Dermis blood vessel endothelial cell (primary cell): ENCODE results near the gene AFAP1. TPM values are rescaled to one million over a fixed set of nuclear protein-coding genes. Genes with fewer than 3 reads are reported as not detected.
A peak's percentile ranks its signal among the peaks of the same experiment; 100 is the strongest.

ENCODE experiments used
- DNase-seq: peaks from one replicate; pipeline ENCODE4 v3.0.0; 2010
- total RNA-seq: library from RNA; depleted of rRNA; stranded (reverse); fragments of >200 nt; gene quantifications from 2 replicates; pipeline ENCODE4 v1.2.3, GENCODE V29; 2014

The AFAP1 gene
- total RNA-seq, 1 donor from 2014 or later, result 48.5 TPM

- peak; percentile 63 for DNase-seq
Measured at GRCh38 chr4:7967501-7968261, 28.0 kb upstream of the AFAP1 start.

DNA sequence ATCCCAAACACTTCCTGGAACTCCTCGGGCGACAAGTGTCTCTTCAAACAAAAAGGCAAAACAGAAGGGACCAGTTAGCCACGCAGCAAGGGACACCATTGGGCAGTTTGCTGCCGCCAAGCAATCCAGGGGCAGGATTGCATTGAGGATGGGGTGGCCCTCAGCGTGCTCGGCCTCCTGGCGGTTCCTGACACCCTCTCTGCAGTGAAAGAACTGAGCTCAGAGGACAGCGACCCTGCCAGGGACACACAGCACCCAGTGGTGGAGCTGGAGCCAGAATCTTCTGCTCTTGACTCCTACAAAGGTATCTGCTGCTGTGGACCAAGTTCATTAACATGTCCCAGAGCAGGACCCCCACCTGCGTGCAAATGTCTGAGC is 27.4 kb upstream of the AFAP1 start:
- DNase-seq, result no peak

- DNase-seq, result no peak
Measured at GRCh38 chr4:7966281-7967062, 26.8 kb upstream of the AFAP1 start.

DNA sequence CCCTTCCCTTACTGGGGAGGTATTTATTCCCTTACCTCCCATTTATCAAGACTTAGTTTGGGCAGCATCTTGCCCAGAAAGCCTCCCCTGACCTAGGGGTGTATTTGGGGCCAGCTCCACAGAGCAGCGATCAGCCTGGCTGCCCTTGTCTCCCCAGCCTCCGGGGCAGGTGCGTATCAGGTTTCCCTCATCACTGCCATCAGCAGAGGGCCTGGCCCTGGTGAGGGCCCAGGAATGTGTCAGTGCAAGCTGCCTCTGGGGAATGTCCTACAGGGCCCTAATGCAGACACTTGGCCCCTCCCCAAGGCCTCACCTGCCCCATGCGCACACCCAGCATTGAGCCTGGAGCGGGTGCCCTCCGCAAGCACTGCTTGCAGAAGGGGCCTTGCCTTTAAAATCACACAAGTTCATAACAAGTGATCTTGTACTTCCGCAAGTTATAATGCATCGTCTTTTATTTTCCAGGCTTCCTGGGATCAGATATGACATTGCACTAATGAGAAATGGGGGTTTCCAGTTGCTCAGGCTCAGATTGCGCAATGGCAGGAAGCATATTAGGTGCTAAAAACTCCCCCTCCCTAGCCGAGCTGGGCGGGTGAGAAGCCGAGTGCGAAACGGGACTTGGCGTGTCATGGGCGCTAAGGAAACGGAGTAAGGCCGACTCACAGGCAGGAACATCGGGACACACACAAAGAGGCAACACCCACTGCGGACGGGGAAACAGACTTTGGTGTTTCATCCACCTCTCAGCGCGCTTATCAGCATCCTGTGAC is 25.4 kb upstream of the AFAP1 start:
- peak; percentile 69 for DNase-seq

GRCh38 chr4:7964459-7964858 is 24.8 kb upstream of the AFAP1 start:
- no peak for DNase-seq

- no peak for DNase-seq
Measured at GRCh38 chr4:7963691-7964090, 24.0 kb upstream of the AFAP1 start.

DNA sequence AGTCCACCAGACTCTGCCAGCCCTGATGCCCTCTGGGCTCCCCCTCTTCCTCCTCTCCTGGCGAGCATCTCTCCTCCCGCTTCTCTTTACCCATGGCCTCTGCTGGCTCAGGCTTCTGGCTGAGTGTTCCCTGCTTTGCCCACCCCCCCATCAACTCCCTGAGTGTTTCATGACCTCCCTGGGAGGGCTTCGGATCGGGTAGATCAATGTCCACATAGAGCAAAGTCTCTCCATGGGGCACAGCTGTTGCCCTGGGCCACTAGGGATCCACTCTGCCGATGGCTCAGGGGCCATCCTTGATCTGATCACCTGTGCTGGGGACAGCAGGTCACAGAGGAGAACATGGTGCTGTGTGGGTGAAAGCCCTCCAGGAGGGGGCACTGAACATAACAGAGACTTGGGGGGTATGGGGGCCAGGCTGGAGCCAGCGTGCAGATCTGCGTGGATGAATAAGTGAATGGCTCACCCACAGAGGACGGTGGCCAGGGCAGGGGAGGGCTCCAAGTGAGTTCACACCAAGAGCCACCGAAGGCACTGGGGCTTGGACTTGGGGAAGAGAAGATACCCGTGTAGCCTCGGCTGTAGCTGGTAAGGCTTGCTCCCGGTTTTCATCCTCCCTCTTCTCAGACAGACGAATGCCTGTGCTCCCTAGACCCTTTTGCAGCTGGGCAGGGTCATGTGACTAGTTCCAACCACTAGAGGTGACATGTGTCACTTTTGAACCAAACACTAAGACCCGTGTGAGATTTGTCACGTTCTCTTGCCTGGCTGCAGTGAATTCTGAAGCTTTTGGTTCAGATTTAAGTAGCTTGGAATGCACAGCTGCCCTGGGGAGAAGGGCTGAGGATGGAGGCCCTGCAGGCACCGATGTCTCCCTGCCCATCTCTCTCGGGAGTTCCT is 23.2 kb upstream of the AFAP1 start:
- no peak for DNase-seq

GRCh38 chr4:7960790-7961655 is 21.4 kb upstream of the AFAP1 start:
- peak; percentile 64 for DNase-seq

DNA sequence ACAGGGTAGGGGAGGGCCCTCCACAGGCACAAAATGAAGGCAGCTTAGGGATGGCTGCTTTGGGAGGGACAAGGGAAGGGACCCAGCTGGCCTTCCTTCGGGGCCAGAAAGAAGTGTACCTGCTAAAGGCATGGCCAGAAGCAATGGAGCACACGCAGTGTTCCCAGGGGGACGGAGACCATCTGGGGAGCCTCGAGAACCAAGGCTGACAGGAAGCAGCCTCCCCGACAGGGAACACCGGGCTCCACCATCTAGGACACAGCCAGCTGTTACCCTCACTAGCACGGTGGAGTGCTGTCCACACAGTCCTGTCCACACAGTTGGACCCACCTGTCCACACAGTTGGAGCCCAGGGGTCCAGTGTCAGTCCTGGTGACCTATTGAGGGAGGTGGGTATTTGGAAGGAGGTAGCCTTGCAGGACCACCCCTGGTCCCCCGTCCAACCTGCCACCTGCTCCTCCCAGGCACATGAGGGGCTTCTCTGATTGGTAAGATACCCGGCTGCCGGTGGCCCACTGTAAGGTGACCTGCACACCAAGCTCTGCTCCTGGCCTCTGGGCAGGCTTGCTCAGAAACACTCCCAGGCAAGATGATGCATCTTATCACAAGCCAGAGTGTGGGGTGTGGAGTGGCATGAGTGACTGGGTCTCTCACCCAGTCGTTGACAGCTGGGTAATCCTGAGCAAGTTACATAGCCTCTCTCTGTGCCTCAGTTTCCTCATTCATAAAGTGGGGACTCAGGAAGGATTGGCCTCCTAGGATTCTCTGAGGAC is 20.5 kb upstream of the AFAP1 start:
- no peak for DNase-seq

DNA sequence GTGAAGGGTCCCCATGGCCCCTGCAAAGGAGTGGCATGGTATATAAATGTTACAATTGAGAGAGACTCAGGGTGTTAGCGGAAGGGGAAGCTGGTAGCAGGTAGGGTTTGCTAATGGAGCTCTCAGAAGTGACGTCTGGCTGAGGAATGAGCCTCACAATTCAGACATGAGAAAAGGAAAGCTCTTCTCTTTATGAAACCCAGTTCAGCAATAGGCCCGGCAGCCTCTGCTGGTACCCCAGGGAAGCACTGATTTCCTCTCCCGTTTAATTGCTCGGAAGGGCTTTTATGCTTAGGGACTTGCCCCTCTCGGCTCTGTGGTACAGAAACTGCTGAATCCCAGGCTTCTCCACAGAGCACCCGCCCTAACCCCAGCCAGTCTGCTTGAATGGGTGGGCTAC is 19.4 kb upstream of the AFAP1 start:
- no peak for DNase-seq

DNA sequence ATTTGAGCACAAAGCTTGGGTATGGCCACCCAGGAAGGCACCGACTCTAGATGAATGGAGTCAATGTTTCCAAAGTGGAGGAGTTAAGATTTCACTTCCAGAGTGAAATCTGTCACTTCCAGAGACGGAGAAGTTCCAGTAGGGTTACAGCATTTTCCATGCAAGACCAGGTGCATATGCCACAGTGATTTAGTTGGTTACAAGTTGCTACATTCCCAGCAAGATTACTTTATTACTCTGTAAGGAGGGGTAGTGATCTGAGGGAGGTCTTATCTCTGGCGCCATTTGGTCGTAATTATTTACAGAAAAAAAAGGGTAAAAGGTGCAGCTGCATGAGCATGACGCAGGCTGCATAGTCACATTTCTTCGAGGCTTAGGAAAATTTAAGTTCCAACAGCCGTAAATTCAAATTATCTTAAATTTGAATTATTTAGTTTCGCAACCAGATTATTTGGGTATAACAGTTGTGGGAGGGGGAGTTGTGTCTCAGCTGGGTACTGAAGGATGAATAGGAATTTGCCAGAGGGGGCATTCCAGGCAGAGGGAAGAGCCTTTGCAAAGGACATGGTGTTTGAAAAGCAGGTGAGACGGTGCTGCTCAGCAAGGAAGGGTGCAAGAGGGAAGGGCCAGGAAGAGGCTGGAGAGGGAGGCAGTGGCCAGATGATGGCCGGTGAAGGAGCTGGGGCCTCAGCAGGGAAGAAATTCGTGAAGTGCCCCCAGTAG is 17.4 kb upstream of the AFAP1 start:
- DNase-seq, result no peak

GRCh38 chr4:7956270-7956808 is 16.7 kb upstream of the AFAP1 start:
- peak; percentile 87 for DNase-seq

DNA sequence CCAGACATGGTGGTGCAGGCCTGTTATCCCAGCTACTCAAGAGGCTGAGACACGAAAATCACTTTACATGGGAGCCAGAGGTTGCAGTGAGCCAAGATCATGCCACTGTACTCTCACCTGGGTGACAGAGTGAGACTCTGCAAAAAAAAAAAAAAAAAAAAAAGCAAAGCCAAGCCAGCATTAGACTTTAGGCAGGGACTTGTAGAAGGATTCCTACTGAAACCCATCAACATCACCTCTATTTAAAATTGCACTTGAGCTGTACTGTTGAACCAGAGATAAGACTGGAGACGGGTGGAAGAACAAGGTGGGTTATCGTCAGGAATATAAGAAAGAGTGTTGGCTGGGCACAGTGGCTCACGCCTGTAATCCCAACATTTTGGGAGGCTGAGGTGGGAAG is 15.7 kb upstream of the AFAP1 start:
- no peak for DNase-seq

DNA sequence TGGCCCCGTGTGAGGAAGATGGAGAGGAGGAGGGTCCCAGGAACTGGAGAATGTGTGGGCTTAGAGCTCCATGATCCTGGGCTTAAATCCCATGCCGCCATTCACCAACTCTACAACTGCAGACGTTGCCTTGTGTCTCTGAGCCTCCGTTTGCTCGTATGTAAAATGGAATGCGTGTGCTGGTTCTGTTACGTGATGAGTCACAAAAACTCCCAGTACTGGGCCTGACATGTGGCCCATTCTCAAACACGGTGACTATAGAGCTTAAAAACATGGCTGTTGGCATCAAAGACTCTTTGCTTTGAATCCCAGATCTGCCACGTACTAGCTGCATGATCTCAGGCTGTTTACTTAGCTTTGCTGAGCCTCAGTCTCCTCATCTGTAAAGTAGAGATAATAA is 13.0 kb upstream of the AFAP1 start:
- DNase-seq, result no peak

GRCh38 chr4:7950301-7951092 is 10.8 kb upstream of the AFAP1 start:
- DNase-seq, result no peak

DNA sequence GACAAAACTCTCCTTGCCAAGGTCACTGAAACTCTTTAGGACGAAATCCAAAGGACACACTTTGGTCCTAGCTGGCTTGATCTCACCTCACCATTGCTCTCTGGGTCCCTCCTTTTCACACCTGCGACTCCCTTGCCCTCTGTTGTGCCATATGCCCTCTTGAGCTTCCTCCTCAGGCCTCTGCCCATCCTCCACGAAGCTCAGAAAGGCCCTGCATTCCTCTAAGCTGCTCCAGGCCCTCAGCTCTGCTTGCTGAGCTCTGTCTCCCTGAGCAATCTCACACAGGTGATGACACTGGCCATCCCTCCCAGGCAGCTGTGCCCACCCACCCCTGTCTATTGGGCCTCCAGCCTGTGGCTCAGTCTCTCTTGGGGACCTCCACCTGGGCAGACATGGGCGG is 10.1 kb upstream of the AFAP1 start:
- DNase-seq, result no peak

DNA sequence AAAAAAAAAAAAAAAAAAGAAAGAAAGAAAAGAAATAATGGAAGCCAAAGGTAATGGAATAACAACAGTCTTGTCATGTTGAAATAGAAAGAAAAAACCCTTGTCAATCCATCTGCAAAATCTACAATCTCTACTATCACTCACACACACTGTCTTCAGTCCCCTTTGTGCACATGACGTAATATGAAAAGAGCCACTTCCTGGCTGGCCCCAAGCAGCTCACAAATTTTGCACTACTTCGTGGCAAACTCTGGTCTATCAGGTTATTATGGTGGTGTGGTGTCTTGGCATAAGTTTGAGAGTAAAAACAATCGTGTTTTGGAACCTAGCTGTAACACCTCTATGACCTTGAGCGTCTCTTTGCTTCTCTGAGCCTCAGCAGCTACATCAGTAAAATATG is 8.3 kb upstream of the AFAP1 start:
- no peak for DNase-seq

- no peak for DNase-seq
Measured at GRCh38 chr4:7945709-7946380, 6.2 kb upstream of the AFAP1 start.
